H9 (cell line): Measurements from ENCODE around the gene NKAIN2. TPM values are rescaled to one million over a fixed set of nuclear protein-coding genes. Genes with fewer than 3 reads are reported as not detected.

Experiments
- DNase-seq: peaks from one replicate; pipeline ENCODE4 v3.0.0-alpha.2; 2017
- H2AFZ ChIP-seq: one replicate; pipeline ENCODE4 v1.6.1; 2013; ENCODE audit warnings: mild to moderate bottlenecking, low read length, control low read depth, moderate library complexity
- H2AK5ac ChIP-seq: 2 replicates; pipeline ENCODE4 v1.6.1; 2013; ENCODE audit warnings: low read length, control low read depth, mixed read lengths; ENCODE audit not compliant: insufficient read length
- H2BK120ac ChIP-seq: one replicate; pipeline ENCODE4 v1.6.1; 2013; ENCODE audit warnings: low read depth, mild to moderate bottlenecking, low read length, control low read depth, inconsistent platforms; ENCODE audit not compliant: poor library complexity, severe bottlenecking
- H2BK12ac ChIP-seq: 2 replicates; pipeline ENCODE4 v1.6.1; 2013; ENCODE audit warnings: low read length, control low read depth, mixed read lengths, low read depth; ENCODE audit not compliant: insufficient read length
- H2BK15ac ChIP-seq: 2 replicates; pipeline ENCODE4 v1.6.1; 2013; ENCODE audit warnings: low read depth, low read length, control low read depth
- H2BK20ac ChIP-seq: one replicate; pipeline ENCODE4 v1.6.1; 2013; ENCODE audit warnings: low read depth, mild to moderate bottlenecking, low read length, control low read depth, inconsistent platforms; ENCODE audit not compliant: poor library complexity, severe bottlenecking
- H2BK5ac ChIP-seq: 2 replicates; pipeline ENCODE4 v1.6.1; 2013; ENCODE audit warnings: low read length, control low read depth, mixed read lengths; ENCODE audit not compliant: insufficient read length
- H3K14ac ChIP-seq: 2 replicates; pipeline ENCODE4 v1.6.1; 2013; ENCODE audit warnings: low read length, control low read depth; ENCODE audit not compliant: insufficient read depth
- H3K18ac ChIP-seq: 2 replicates; pipeline ENCODE4 v1.6.1; 2013; ENCODE audit warnings: low read depth, mild to moderate bottlenecking, mixed read lengths, low read length, control low read depth; ENCODE audit not compliant: insufficient read length
- H3K23ac ChIP-seq: 2 replicates; pipeline ENCODE4 v1.6.1; 2013; ENCODE audit warnings: low read length, control low read depth, mixed read lengths, low read depth; ENCODE audit not compliant: insufficient read length
- H3K23me2 ChIP-seq: 2 replicates; pipeline ENCODE4 v1.6.1; 2013; ENCODE audit warnings: low read depth, mild to moderate bottlenecking, mixed read lengths, low read length, control low read depth; ENCODE audit not compliant: insufficient read length, poor library complexity, severe bottlenecking
- H3K27ac ChIP-seq: 2 replicates; pipeline ENCODE4 v1.5.1; 2013; ENCODE audit warnings: low read length, control low read depth, mixed read lengths, low read depth; ENCODE audit not compliant: insufficient read length
- H3K27me3 ChIP-seq: 2 replicates; pipeline ENCODE4 v1.6.1; 2013; ENCODE audit warnings: low read length, control low read depth, inconsistent platforms; ENCODE audit not compliant: insufficient read depth
- H3K4ac ChIP-seq: 2 replicates; pipeline ENCODE4 v1.6.1; 2013; ENCODE audit warnings: low read depth, mild to moderate bottlenecking, control low read depth, inconsistent platforms, low read length, moderate library complexity
- H3K4me1 ChIP-seq: 2 replicates; pipeline ENCODE4 v1.6.1; 2013; ENCODE audit warnings: low read length, control low read depth, inconsistent platforms; ENCODE audit not compliant: insufficient read depth
- H3K4me2 ChIP-seq: 2 replicates; pipeline ENCODE4 v1.6.1; 2013; ENCODE audit warnings: low read length, control low read depth, mixed read lengths; ENCODE audit not compliant: insufficient read length, insufficient read depth
- H3K56ac ChIP-seq: 2 replicates; pipeline ENCODE4 v1.6.1; 2013; ENCODE audit warnings: low read depth, mild to moderate bottlenecking, mixed read lengths, low read length, control low read depth; ENCODE audit not compliant: insufficient read length
- H3K79me1 ChIP-seq: 2 replicates; pipeline ENCODE4 v1.6.1; 2013; ENCODE audit warnings: low read depth, mild to moderate bottlenecking, moderate library complexity, low read length, control low read depth, inconsistent platforms; ENCODE audit not compliant: insufficient read depth, poor library complexity, severe bottlenecking
- H3K79me2 ChIP-seq: 2 replicates; pipeline ENCODE4 v1.6.1; 2013; ENCODE audit warnings: low read length, control low read depth, inconsistent platforms; ENCODE audit not compliant: insufficient read depth
- H3K9ac ChIP-seq: 2 replicates; pipeline ENCODE4 v1.6.1; 2013; ENCODE audit warnings: low read length, control low read depth, mixed read lengths; ENCODE audit not compliant: insufficient read length; ENCODE audit errors: extremely low read depth
- H3K9me3 ChIP-seq: one replicate; pipeline ENCODE4 v1.6.1; 2013; ENCODE audit warnings: low read depth, low read length, inconsistent platforms; ENCODE audit not compliant: control insufficient read depth
- H3T11ph ChIP-seq: one replicate; pipeline ENCODE4 v1.6.1; 2013; ENCODE audit warnings: mild to moderate bottlenecking, low read length, control low read depth, inconsistent platforms
- H4K20me1 ChIP-seq: one replicate; pipeline ENCODE4 v1.6.1; 2013; ENCODE audit not compliant: control insufficient read depth, insufficient read length, insufficient read depth
- H4K5ac ChIP-seq: 2 replicates; pipeline ENCODE4 v1.6.1; 2013; ENCODE audit warnings: low read depth, mild to moderate bottlenecking, mixed read lengths, low read length, control low read depth; ENCODE audit not compliant: insufficient read length
- H4K8ac ChIP-seq: replicated peaks from 2 replicates; pipeline ENCODE4 v1.6.1; 2013; ENCODE audit warnings: low read length, control low read depth, mixed read lengths, low read depth; ENCODE audit not compliant: insufficient read length
- H4K91ac ChIP-seq: 2 replicates; pipeline ENCODE4 v1.6.1; 2013; ENCODE audit warnings: low read depth, mild to moderate bottlenecking, moderate library complexity, mixed read lengths, low read length, control low read depth; ENCODE audit not compliant: insufficient read length
- H3K27ac Mint-ChIP-seq, 3 experiments: 2 replicates in 2 of 3; 3 replicates in 1 of 3; pipeline ENCODE4 v1.8.0; 2020 to 2021; ENCODE audit warnings: mixed read lengths in 3 of 3, mild to moderate bottlenecking in 1 of 3, moderate library complexity in 1 of 3
- H3K27me3 Mint-ChIP-seq: 2 replicates; pipeline ENCODE4 v1.8.0; 2021; ENCODE audit warnings: low read depth, mild to moderate bottlenecking, moderate library complexity, mixed read lengths
- H3K36me3 Mint-ChIP-seq, 3 experiments: 2 replicates in 2 of 3; 3 replicates in 1 of 3; pipeline ENCODE4 v1.8.0; 2020 to 2021; ENCODE audit warnings: low read depth in 3 of 3, mixed read lengths in 3 of 3; ENCODE audit not compliant: insufficient read depth in 1 of 3
- H3K4me1 Mint-ChIP-seq, 2 experiments: 2 replicates each; pipeline ENCODE4 v1.8.0; 2020; ENCODE audit warnings: mixed read lengths in 2 of 2
- H3K4me3 Mint-ChIP-seq, 2 experiments: 2 replicates in 1 of 2; 3 replicates in 1 of 2; pipeline ENCODE4 v1.8.0; 2020 to 2021; ENCODE audit warnings: mild to moderate bottlenecking in 2 of 2, mixed read lengths in 2 of 2, moderate library complexity in 1 of 2
- H3K9me3 Mint-ChIP-seq, 2 experiments: 2 replicates in 1 of 2; 3 replicates in 1 of 2; pipeline ENCODE4 v1.8.0; 2020; ENCODE audit warnings: mild to moderate bottlenecking in 2 of 2, mixed read lengths in 2 of 2, moderate library complexity in 1 of 2
- CTCF ChIP-seq: fragments of 200-600 bp; sonication (generic); conservative IDR thresholded peaks from 3 replicates; pipeline ENCODE4 v1.8.0; 2021; ENCODE audit warnings: antibody characterized with exemption, mild to moderate bottlenecking
- WGBS: extraction: QIAGEN DNeasy Blood & Tissue Kit; methylation state at CpG from one replicate; pipeline ENCODE4 v1.1.7; 2013; ENCODE audit warnings: missing lambda C conversion rate, low lambda C conversion rate, mixed read lengths; ENCODE audit not compliant: insufficient read length; ENCODE audit errors: extremely low coverage; 5-methylcytosine and 5-hydroxymethylcytosine counted together
- total RNA-seq: library from RNA; stranded (reverse); gene quantifications from 2 replicates; pipeline ENCODE4 v1.2.1, GENCODE V29; 2021

NKAIN2 gene
- total RNA-seq, 1 experiment from 2014 or later: 0.17 TPM

- no peaks in the 10 kb centered on the region for H3K9me3 ChIP-seq
- Mint-ChIP-seq H3K36me3 (no peaks in the 10 kb centered on the region), H3K4me3 (no peak overlapping the region), H3K9me3 (no peaks in the 10 kb centered on the region), H3K27me3 (peaks cover 49% of the 10 kb centered on the region), H3K27ac (no peak overlapping the region), H3K4me1 (no peaks in the 10 kb centered on the region)
- no peaks in the 10 kb centered on the region for H3K79me1 ChIP-seq
- no peak overlapping the region for H3T11ph ChIP-seq
- no peak for DNase-seq
- H3K27me3 ChIP-seq: no peaks in the 10 kb centered on the region; the same call in 1 of the 2 replicates
- H3K4ac ChIP-seq: no peak overlapping the region
- no CpG with 5 or more reads among the region's 1 CpG for WGBS
- H2BK5ac ChIP-seq: no peak overlapping the region
- H3K14ac ChIP-seq: no peak overlapping the region
- H3K4me1 ChIP-seq: no peaks in the 10 kb centered on the region
- H3K23ac ChIP-seq: no peak overlapping the region
- no peak overlapping the region for H4K8ac ChIP-seq
- no peak overlapping the region for H2BK15ac ChIP-seq
- no peak overlapping the region for H3K9ac ChIP-seq
- H2BK120ac ChIP-seq: no peak overlapping the region
- H4K5ac ChIP-seq: no peak overlapping the region
- no peak overlapping the region for H2AK5ac ChIP-seq
- no peak for TF ChIP-seq CTCF
- H3K79me2 ChIP-seq: no peaks in the 10 kb centered on the region
- no peak overlapping the region for H3K4me2 ChIP-seq
- H2AFZ ChIP-seq: no peak overlapping the region
- H2BK20ac ChIP-seq: no peak overlapping the region
- H3K56ac ChIP-seq: no peak overlapping the region
- no peak overlapping the region for H3K27ac ChIP-seq
- H2BK12ac ChIP-seq: no peak overlapping the region
- no peak overlapping the region for H3K18ac ChIP-seq
- H4K91ac ChIP-seq: no peak overlapping the region
- no peaks in the 10 kb centered on the region for H3K23me2 ChIP-seq
- H4K20me1 ChIP-seq: no peaks in the 10 kb centered on the region
Observed at GRCh38 chr6:123928529-123928928, 124.9 kb downstream of the NKAIN2 start.
